Stimulated activated CD4-positive, alpha-beta T cell treated with anti-CD3 and anti-CD28 coated beads, Interleukin-1b, Interleukin-23, amount 100 ng/mL, for 1 hour (primary cell): ENCODE results near the gene PDE2A.

Experiments
- DNase-seq, 2 donors: peaks; one replicate each; pipeline ENCODE4 v3.0.0-alpha.2; 2020; ENCODE audit warnings: low read depth in 2 of 2

Gene PDE2A

DNA sequence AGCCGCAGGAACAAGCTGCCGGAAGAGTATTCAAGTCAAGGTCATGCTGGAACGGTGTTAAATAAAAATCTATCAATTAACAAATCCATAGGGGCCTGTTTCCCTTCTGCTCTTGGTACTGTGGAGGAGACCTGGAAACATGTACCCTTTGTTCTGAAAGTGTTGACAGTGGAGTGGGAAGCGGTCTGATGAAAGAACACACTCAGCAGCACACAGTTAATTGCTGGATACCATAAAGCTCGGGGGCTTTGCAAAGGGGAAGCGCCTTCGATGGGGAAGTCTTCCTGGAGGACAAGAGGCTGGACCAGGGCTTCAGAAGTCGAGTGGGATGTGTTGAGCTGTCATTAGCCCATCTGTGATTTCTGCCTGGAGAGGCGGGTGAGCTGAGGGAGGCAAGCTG, 127.4 kb downstream of the PDE2A start:
- no peak for DNase-seq

DNA sequence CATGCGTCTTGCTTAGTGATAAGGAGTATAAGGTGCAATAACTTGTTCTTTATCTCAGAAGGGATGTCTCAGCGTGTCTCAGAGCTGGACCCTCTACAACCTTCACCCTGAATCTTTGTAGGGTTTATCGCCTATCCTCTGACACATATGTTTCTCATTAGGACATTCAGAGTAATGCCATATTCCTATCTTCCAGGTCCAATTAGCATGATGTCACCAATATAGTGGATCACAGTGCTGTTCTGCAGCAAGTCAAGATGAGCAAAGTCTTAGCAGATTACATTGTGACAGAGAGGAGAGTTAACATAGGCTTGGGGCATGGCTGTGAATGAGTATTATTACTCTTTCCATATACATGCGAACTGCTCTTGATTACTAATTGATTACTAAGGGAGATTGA, 129.6 kb downstream of the PDE2A start:
- no peak for DNase-seq

DNA sequence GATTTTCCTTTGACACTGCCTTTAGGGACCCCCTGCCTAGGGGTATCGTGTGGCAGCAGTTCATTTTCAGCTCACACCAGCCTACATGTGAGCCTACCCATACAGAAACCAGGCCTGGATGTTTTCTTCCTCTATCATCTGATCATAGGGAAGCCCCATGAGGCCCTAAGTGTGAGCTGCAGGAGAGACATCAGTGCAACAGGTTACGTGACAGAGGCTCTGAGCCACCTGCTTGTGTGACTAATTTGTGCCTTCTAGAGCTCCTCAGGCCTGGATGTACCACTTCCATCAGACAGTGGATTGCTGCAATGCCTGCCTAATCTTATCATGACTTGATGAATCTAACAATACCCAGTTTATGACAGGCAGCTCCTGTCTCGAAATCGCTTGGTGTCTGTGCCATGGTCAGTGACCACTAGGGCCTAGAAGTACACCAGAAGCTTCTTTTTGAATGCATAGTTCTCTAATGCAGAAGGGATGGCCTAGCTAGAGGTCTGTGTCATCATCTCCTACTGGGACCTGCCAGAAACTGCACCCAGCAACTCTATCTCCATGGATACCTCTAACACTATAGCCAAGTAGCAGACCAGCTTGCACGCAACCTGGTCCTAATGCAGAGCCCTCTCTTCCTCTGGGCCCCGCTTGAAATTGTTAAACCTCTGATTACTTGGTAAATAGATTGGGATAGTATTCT, 130.2 kb downstream of the PDE2A start:
- no peak for DNase-seq

DNA sequence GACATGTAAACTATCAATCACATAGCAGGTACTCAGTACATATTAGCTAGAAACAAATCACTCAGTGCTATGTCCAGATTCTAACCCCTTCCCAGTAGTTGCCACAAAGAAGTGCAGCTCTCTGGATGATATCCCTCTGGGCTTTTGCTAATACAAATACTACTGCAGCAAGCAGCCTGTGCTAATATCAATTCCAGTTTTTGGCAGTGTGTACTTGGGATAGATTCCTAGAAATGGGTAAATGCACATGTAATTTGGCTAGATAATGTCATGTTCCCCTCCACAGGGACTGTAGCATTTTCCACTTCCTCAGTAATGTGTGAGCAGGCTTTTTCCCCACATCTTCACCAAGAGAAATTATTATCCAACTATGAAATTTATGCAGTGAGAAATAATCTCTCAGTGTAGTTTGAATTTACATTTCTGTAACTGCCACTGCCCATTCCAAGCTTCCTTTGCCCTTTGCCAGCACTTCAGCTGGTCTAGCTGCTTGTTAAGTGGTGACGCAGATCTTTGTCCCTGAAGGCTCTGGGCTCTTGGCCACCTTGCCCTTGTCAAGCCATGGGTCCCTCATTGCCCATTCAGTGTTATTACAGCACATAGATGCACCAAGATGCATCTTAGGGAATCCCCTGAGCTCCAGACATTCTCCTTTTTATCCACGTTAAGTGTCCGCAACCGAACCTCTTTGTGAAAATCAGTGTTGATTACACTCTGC, 132.8 kb downstream of the PDE2A start:
- DNase-seq = no peak

DNA sequence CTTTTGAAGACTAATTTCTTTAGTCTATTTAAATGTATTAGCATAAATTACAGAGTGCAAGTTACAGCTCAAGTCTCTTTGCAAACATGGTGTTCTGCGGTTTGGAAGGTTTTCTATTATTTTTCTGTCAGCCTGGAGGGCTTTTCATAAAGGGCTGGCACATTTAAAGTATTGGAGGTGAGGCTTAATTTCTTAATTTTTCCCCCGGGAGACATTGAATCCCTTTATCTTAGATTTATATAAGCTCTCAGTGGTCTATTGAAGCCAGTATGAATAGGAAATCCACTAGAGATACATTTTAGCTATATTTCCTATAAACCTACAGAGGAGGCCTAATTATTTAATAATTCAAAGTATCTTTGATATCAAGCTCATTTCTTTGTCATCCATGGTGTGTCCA, 137.2 kb downstream of the PDE2A start:
- DNase-seq = no peak

DNA sequence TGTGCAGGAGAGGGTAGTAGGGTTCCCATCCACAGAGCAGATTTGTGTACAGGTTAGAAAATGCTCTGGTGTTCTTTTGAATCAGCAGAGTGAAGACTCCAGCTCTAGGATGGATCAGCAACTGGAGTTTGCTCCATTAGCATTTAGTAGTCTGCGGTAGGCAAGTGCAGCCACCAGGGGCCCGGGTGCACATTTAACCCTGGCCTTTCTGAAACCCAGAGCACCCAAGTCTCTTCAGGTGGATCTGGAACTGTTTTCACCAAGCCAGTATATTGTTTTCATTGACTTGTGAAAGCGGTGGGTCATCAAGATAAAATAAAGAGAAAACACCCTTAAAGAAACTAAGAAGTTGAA, 139.1 kb downstream of the PDE2A start:
- no peak for DNase-seq

DNA sequence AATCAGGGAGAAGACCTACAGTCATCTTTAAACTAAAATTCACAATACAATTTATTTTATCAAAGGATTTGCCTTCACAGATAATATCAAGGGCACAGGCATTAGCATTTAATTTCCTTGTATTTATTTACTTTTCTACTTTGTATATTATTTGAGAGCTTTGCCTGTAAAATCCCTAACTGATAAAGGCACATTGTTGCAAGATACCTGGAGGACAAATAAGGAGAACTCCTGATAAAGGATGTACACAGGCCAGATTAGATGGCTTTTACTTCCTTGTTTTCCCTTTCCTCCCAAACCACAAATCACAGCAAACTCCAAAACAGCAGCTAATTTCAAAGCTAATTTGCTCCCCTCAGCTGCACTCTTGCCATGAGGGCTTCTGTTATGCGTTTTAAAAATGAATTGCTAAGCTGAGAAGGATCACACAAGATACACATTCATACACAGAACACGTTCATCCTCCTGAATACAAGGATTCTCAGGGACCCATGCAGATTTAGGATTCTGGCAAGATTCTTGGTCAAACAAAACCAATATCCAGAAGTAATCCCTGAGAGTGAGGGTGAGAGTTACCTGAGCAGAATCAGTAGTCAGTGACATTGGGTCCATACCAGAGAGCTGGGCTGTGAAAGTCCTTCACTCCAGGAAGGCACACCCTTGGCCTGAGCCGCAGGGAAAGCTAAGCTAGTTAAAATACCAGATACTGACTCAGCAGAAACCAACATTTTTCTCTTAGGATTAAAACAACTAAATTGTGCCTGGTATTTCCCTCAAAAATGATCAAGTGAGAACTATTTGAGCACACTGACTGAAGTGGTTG, 139.6 kb downstream of the PDE2A start:
- DNase-seq = no peak

DNA sequence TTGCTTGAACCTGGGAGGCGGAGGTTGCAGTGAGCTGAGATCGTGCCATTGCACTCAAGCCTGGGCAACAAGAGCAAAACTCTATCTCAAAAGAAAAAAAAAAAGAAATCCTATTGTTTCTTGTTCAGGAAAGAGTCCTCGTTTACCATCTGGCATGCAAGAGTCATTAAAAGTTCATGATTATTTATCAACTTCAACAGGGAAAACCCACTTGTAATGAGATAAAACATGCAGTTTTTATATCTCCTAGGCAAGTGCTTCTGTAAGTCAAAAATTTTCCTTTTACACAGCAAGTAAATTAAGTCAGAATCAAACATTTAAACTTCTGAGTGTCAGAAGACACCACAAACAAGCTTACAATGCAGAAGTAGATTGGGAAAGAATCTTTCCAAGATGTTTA, 145.2 kb downstream of the PDE2A start:
- DNase-seq = no peak

DNA sequence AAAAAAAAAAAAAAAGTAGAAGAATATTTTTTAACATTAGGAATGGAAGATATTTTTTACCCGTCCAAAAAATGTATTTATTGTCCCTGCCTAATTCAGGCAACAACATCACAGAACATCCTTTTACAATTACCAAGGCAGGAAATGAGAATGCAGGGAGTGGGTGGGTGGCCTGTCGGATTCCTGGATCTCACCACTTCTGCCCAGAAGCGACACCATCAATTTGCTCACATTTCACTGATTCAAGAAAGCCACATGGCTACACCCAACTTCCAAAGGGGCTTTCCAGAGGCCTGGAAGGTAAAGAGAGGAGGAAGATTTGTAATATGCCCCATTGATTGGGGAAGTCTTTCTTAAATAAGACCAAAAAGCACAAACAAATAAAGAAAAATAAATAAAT, 146.1 kb downstream of the PDE2A start:
- DNase-seq = no peak
